ENCODE results near the gene SLC33A1. TPM values are rescaled to one million over a fixed set of nuclear protein-coding genes. Genes with fewer than 3 reads are reported as not detected.
A peak's percentile ranks its signal among the peaks of the same experiment; 100 is the strongest.
"Not testable (repeated sequence)": the region's sequence is repeated elsewhere in the genome, so short reads cannot be mapped to it uniquely, and the experiment has no call there.

Gene SLC33A1
- 10 to 100 TPM; 37.0 to 49.3 (median 44.5) TPM for polyA plus RNA-seq (ENCODE audit: insufficient read length in 3 of 3)

DNA sequence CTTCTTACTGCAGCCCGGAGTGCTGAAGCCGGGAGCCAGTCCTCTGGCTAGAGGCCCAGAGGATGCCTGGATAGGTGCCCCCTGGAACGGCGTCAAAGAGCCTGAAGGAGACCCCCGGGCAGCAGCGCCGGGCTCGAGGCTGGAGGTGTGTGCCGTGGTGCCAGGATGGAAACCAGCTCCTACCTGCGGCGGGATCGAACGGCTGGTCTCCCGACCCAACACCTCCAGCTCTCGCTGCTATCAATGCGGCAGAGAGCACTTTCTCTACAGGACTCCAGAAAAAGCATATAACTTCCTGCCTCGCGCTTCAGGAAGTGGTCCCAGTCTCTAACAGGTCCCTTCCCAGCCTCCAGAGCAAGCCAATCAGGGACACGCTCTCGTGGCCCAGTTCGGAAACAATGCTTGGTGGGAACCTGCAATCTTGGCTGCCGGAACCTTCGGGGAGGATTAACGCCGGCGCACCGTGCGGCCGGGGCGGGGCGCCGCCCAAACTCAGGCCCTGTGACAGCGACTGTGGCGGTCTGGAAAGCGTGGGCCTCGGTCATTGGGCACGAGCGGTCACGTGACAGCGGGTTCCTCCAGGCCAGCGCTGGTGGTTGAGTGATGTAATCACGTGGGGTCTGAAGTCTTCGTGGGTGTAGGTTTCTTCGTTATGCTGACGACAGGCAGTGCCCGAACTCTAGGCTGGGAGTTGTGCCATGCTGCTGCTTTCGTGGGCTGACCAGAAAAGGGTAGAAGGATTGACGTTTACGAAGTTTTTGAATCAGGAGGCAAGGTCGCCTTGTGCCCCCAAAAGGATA, at the start of gene SLC33A1:
TSS of gene SLC33A1 (minus strand) at position 287 of the 800 bp plus-strand sequence. CDS start 430 bp downstream, outside the sequence.
- peak; percentile 95 to 99 (median 97) for DNase-seq (ENCODE audit: low read depth in 3 of 3, low spot score in 2 of 3)

DNA sequence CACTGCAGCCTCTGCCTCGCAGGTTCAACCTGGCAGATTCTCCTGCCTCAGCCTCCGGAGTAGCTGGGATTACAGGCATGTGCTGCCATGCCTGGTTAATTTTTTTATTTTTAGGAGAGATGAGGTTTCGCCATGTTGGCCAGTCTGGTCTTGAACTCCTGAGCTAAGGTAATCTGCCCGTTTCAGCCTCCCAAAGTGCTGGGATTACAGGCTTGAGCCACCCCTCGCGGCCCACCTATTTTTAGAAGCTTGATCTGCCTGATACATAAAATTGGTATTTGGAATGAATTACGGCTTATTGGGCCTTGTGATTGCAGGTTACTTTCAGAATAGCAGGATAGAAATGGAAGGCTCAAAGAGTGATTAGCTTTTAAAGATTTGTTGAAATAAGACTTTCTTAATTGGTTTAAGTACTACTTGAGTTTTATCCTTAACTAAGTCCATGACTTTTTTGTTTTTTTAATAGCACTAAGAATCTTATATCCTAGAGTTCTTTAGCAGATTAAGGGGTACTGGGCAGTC, 41.2 kb upstream of the SLC33A1 start:
- no peak for DNase-seq (ENCODE audit: low read depth in 3 of 3, low spot score in 2 of 3)

DNA sequence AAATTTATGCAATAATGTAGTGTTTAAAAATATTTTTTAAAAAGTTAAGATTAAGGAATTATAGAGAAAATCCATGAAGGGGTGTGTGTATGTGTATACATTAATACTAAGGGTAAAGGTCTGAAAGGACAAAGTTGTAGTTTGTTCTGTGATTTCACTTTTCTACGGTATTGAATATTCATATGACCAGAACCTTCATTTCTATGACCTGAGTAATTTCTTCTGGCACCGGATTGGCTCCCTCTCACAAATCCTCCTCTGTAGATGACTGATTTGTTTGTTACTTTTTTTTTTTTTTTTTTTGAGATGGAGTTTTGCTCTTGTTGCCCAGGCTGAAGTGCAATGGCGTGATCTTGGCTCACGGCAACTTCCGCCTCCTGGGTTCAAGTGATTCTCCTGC, 37.1 kb upstream of the SLC33A1 start:
- no peak for DNase-seq (ENCODE audit: low read depth in 3 of 3, low spot score in 2 of 3)

DNA sequence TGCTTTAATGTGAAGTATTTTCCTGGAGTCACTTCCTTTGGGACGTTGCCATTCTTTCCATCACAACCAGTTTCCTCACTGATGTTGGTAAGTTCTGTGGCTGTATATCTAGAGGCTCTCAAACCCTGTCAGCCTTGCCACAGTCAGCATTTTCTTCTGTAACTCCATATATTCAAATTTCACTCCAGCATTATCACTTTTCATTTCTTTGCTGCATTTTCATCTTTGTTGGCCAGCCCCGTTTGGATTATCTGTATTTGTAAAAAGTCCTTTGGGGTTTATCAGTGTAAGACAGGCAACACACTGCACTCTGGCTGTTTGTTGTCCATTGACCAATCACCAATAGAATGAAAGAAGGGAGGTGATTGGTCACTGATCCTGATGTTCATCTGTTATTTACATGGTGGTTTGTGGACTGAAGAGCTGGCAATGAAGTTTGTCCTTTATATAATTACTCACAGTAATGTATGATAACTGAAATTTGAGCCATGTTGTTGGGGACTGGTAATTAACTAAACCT, 36.5 kb upstream of the SLC33A1 start:
- no peak for DNase-seq (ENCODE audit: low read depth in 3 of 3, low spot score in 2 of 3)

DNA sequence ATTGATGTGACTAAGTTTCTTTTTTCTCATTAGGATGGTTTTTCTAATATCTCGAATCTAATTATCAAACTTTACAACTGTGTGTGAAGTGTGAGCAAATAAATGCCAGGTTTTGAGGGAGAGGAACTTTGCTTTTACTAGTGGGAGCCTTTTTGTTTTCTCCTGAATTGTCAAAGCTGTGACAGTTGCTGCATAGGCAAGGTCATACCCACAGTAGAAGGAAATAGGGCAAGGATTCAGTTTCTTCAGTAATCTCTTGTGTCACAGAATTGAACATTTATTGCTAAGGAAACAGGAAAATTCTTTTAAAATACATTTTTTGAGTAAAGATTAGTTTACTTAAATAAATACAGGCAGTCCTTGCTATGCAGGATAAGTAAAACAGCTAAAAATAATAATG, 35.7 kb upstream of the SLC33A1 start:
- DNase-seq (ENCODE audit: low read depth in 3 of 3, low spot score in 2 of 3) = no peak

DNA sequence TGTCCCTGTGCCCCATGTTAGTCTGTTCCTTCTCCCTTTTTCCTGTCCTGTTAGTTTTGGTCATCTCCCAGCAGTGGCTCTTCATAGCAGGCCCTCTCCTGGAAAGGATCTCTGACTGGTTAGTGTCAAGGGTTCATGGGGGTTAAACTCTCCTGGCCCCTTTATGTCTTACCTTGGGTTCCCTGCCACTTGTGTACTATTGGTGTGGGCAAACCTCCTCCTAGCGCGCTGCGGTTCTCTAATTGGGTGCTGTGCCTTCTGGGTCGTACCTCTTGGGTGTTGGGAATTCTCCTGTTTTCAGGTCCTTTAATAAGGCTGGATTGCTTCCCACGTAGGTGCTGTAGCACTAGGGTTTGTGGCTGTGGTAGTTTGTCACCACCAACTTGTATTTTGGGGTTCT, 35.0 kb upstream of the SLC33A1 start:
- no peak for DNase-seq (ENCODE audit: low read depth in 3 of 3, low spot score in 2 of 3)

DNA sequence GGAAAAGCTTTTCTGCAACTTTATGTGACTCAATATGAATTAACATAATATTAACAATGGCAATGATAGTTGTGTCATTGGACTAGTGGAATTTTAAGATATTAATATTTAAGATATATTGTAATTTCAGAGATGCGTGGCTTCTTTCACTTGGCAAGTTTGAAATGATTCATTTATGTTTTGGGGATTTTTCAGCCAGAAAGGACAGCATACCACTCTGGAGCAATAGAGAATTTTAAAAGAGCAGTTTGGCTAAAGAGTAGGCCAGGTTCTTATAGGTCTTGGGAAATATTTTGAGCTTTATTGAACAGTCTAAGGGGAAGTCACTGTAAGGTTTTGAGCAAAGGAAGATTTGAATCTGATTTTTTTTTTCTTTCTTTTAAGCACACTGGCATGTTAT, 32.7 kb upstream of the SLC33A1 start:
- DNase-seq (ENCODE audit: low read depth in 3 of 3, low spot score in 2 of 3) = no peak

DNA sequence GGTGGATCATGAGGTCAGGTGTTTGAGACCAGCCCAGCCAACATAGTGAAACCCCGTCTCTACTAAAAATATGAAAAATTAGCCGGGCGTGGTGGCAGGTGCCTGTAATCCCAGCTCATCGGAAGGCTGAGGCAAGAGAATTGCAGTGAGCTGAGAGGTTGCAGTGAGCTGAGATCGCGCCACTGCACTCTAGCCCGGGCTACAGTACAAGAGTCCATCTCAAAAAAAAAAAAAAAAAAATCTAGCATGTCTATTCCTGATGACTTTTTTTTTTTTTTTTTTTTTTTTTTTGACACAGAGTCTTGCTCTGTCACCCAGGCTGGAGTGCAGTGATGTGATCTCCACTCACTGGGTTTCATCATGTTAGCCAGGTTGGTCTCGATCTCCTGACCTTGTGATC, 32.1 kb upstream of the SLC33A1 start:
- DNase-seq (ENCODE audit: low read depth in 3 of 3, low spot score in 2 of 3) = not testable (repeated sequence)

DNA sequence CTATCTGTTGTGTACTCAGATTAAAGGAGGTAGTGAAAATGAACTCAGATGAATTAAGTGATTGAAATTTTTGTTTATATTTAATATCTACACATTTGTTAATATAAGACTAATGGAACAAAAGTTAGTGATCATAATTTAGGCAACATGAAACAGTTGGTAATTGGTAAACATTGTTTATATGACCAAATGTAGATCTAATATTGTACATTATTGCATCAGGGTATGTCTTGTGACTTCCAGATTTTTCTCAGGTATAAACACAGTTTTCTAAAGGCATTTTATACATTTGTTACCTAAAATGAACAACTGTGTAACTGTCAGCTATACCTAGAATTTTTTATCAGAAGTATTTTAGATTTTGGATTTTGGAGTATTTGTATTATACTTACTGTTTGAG, 31.1 kb upstream of the SLC33A1 start:
- no peak for DNase-seq (ENCODE audit: low read depth in 3 of 3, low spot score in 2 of 3)

DNA sequence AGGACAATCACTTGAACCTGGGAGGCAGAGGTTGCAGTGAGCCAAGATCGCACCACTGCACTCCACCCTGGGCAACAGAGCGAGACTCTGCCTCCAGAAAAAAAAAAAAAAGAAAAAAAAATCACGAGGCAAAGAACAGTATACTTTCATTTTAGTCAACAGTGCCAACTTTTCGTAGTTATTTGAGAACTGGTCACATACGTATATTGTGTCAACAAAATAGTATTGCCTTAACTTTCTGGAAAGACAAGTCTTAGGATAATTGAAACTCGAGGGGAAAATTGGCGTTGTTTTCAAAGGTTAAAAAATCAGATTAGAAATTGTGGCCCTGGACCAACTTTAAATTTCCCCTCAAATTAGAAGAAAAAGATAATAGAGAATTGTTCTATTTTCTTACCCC, 30.1 kb upstream of the SLC33A1 start:
- DNase-seq (ENCODE audit: low read depth in 3 of 3, low spot score in 2 of 3) = no peak

DNA sequence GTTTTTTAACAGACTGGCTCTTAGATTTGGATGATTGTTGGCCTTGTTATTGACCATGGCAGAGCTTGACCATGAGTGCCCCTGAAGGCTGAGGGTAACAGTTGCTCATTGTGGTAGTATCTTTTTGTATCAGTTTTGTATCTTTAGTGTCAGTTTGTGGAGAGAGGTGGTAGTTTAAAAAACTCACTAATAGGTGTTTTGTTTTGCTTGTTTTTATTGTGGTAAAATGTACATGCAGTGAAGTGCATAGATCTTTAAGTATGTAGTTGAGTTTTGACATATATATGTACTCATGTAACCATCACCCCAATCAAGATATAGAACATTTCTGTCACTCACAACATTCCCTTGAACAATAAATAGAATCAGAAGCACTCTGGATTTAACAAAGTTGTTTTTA, 26.1 kb upstream of the SLC33A1 start:
- no peak for DNase-seq (ENCODE audit: low read depth in 3 of 3, low spot score in 2 of 3)

DNA sequence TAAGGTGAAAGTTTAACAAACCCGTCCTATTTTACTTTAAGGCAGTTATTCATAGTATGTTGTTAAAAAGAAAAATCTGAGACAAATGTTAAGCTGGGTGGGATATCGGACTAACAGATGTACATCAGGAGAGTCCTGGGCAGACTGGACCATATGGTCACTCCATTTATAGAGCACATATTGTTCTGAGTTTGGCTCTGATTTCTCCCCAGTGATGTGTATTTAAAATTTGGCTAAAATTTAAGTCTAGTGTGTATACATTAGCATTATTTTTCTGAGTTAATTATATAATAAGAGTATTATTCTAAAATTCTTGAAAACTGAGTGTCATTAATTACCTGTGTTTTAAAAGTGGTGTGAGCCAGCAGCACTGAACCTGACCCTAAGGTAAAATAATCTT, 22.3 kb upstream of the SLC33A1 start:
- DNase-seq (ENCODE audit: low read depth in 3 of 3, low spot score in 2 of 3) = no peak

DNA sequence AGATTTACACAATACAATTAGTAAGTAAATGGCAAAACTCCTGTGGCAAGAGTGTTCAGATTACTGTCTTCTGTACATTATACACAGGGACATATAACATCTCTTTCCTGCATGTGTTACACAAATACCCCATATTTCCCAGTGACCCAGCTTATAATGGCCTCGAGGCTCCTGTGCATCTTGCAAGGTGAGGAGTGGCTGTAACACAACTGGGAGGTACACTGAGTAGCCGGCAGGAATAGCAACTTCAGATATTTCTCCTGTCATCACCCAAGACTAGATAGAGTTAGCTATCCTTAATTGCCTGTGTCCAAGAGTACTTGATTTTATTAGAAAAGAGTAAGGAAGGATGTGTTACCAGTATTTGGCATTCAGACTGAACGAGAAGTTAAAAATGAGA, 21.8 kb upstream of the SLC33A1 start:
- no peak for DNase-seq (ENCODE audit: low read depth in 3 of 3, low spot score in 2 of 3)

DNA sequence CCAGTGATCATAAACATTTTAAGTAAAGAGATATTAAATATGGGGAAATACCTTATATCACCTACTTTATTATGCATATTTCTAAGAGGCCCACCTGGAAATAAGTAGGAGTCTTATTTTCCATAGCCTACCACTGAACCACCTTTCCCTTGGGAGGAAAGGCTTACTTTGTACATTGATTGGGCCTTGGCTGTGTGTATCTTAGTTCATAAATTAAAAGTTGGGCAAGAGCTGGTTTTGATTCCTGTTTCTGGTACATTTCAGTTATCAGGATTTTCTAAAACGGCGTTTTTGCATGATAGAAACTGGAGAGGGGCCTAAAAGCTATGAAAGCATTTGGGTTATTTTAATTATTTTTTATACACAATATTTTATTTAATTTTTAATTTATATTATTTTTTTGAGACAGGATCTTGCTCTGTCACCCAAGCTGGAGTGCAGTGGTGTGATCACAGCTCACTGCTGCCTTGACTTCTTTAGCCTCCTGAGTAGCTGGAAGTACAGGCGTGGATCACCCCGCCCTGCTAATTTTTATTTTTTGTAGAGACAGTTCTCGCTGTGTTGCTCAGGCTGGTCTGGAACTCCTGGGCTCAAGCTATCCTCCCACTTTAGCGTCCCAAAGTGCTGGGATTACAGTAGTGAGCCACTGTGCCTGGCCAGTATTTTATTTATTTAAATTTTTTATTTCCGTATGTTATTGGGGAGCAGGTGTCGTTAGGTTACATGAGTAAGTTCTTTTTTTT, 18.8 kb upstream of the SLC33A1 start:
- DNase-seq (ENCODE audit: low read depth in 3 of 3, low spot score in 2 of 3) = no peak

DNA sequence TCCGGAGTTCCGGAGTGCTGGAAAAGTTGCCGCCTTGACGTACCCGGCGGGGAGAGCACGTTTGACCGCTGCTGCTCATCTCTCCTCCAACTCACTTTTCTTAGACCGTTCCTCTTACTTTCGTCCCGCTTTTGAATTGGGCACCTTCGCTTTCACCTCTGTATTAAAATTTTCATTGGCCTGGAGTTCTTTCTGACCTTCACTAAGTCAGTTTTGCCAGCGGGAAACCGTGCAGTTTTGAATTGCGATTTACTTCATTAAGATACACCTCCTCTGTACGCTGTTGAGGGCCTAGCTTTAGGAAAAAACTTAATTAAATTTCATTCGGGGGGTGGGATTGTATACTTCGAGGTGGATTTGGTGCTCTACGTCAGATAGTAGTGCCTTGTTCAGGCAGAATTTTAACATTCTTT, 17.5 kb upstream of the SLC33A1 start:
- DNase-seq (ENCODE audit: low read depth in 3 of 3, low spot score in 2 of 3) = peak in 1 of 3 donors; percentile 32

DNA sequence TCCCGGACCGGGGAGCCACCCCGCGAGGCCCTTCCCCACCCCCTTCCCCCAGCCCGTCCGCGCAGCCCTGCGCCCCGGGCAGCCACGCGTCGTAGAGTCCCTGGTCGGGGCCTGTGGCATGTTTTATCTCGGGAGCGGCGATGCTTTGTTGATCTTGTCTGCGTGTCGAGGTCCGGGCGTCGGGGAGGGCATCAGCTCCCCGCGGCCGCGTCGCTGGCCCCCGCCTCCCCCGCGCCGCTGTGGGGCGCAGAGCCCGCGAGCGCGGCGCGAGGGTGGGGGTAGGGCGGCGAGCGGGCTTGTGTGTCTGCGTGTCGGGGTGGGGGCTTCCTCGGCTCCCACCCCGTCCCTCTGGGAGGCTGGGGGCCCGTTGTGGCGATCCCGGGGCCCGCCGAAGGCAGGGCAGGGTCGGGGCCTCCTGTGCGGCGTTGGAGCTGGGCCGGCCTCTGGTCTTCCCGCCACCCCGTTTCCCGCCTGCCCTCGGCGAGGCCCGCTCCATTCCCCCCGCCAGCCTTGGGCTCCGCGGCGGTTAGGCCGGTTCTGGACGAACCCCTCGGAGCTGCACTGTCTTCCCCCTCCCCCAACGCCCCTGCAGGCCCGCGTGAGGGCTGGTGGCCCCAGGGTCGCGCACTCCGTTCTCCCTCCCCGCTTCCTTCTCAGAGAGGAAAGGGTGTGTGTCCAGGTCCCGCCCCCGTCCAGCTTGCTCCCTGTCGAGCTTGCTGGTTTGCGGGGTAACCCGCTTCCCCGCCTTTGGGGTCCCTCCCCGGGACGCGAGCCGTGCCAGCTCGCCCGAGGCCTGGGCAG, 16.9 kb upstream of the SLC33A1 start:
- DNase-seq (ENCODE audit: low read depth in 3 of 3, low spot score in 2 of 3) = peak in 1 of 3 donors; percentile 12

DNA sequence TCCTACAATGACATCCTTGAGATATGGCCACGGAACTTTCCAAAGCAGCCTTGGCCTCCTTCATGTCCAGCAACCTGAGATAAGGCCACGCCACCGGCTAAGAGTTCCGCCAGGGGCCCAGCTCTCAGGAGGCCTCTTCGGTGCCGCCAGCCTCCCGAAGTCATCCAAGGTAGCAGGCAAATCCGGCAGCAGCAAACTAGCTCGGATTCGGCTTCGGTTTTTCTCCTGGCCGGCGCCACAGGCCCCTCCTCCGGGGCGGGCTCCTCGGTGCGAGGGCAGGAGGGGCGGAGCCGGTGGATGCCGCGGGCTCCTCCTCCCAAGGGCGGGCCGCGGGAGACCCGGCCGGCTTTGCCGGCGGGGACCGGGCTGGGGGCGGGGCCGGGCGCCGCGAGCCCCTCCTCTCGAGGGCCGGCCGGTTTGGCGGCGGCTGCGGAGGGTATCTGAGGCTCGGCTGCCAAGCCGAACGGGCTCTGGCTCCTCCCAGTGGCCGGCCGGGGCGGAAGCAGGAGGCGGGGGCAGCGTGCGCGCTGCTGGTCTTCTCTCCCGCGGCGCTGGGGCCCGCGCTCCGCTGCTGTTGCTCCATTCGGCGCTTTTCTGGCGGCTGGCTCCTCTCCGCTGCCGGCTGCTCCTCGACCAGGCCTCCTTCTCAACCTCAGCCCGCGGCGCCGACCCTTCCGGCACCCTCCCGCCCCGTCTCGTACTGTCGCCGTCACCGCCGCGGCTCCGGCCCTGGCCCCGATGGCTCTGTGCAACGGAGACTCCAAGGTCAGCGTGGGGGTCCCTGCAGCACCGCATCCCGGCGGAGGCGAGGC, 16.1 kb upstream of the SLC33A1 start, which contains the start of gene GMPS:
TSS of gene GMPS (plus strand) at position 518 of the 812 bp plus-strand sequence. CDS start at position 739, 221 bp downstream.
- peak; percentile 74 to 87 (median 80) for DNase-seq (ENCODE audit: low read depth in 3 of 3, low spot score in 2 of 3)

DNA sequence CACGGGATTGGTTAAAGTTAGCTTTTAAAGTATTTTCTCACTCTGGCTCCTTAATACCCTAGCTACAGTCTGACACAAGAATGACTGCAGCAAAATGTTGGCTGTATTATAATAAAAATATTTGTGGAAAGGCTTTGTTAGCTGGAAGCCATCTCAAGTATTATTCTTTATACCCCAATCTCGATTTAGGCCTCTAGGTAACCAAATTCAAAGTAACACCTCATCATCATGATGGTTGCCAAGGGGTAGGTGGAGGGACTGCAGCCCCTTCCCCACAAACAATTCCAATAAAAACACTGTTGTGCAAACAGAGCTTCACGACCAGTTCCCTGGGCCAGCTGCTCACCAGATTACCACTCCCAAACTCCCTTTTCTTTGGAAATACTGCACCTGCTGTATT, 15.5 kb upstream of the SLC33A1 start:
- DNase-seq (ENCODE audit: low read depth in 3 of 3, low spot score in 2 of 3) = no peak

DNA sequence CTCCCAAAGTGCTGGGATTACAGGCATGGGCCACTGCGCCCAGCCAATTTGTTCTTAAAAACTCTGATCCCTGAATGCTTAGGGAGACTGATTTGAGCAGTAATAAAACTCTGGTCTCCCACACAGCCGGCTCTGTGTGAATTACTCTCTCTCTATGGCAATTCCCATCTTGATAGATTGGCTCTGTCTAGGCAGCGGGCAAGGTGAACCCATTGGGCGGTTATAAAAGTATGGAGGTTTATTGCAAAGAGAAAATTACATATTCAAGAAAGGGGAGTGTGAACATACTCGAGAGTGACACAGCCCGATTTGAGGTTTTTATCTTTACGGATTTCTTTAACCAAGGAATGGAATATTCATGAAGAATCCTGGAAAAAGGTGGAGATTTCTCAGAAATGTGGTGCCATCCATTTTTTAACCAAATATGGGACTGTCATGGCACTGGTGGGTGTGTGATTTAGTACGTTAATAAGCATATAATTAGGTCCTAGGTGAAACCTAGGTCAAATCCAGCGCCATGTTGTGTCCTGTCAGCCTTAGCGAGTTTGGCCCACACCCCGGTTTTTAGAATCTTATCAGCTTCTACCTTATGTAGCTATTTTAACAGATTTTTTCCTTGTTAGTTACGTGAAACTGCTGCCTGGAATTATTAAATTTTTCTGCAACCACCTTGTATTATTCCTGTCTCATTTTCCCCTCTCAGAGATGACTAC, 9.0 kb upstream of the SLC33A1 start:
- no peak for DNase-seq (ENCODE audit: low read depth in 3 of 3, low spot score in 2 of 3)

All from right renal cortex interstitium (tissue), 3 donors.